Measurements from ENCODE around the gene PSMA8.
A peak's percentile ranks its signal among the peaks of the same experiment; 100 is the strongest.

Gene PSMA8

DNA sequence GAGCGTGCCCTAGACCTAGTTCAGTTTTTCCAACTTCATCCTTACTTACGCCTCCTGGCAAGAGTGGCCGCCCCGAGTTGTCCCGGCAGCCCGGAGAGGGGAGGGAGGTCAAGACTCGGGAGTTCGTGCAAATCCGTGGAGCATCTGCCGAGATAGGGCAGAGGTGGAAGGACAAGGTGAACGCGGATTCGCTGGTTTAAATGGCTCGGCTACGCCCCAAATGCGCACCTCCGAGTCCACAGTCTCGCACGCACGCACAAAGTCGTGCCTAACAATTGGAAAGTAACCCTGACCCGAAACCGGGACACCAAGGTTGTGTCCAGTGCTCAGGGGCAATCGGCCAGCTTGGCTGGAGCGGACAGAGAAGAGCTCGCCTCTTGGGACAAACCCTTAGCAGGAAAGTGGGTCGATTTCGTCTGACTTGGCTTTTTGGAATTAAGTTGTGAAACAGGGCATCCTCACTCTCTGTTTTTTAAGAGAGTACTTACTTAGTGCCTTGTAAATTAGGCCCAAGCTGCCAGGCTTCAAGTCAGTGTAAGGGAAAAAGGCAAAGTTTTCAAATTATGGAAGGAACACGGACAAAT is 42.5 kb upstream of the PSMA8 start:
- POLR2A ChIA-PET: no interaction called here
- no peaks in the 10 kb centered on the region for H3K9me3 ChIP-seq (ENCODE audit: control insufficient read depth, insufficient read depth, low read depth, low read length)

More for the DNA sequence above, 42.5 kb upstream of the PSMA8 start:
- Histone ChIP-seq H3K4me1 (ENCODE audit: control insufficient read depth, insufficient read depth, low read length) (peaks cover 9% of the 10 kb centered on the region; the same call in 1 of the 2 replicates), H3K27ac (ENCODE audit: extremely low read depth, low read depth, low read length) (peak overlapping the region; percentile 88), H3K4me3 (ENCODE audit: low read depth, low read length) (peak overlapping the region; percentile 81), H3K36me3 (ENCODE audit: control insufficient read depth in 2 of 2, insufficient read depth in 1 of 2, low read length in 2 of 2) (peaks cover 9 to 10% of the 10 kb centered on the region in 2 experiments; a peak in 2 of 3 replicates)
- TF ChIP-seq ZBTB26 (tag by site-specific recombination; optimal IDR thresholded peaks at IDR 0.05): peak; percentile 52
- peak; percentile 54; the same call in 1 of the 2 replicates for TF ChIP-seq SP3 (tag by site-specific recombination; IDR thresholded peaks at IDR 0.05)
- TF ChIP-seq ZNF561 (tag by site-specific recombination; IDR thresholded peaks at IDR 0.05; ENCODE audit: borderline replicate concordance): no peak
- TF ChIP-seq, protein P1, sequence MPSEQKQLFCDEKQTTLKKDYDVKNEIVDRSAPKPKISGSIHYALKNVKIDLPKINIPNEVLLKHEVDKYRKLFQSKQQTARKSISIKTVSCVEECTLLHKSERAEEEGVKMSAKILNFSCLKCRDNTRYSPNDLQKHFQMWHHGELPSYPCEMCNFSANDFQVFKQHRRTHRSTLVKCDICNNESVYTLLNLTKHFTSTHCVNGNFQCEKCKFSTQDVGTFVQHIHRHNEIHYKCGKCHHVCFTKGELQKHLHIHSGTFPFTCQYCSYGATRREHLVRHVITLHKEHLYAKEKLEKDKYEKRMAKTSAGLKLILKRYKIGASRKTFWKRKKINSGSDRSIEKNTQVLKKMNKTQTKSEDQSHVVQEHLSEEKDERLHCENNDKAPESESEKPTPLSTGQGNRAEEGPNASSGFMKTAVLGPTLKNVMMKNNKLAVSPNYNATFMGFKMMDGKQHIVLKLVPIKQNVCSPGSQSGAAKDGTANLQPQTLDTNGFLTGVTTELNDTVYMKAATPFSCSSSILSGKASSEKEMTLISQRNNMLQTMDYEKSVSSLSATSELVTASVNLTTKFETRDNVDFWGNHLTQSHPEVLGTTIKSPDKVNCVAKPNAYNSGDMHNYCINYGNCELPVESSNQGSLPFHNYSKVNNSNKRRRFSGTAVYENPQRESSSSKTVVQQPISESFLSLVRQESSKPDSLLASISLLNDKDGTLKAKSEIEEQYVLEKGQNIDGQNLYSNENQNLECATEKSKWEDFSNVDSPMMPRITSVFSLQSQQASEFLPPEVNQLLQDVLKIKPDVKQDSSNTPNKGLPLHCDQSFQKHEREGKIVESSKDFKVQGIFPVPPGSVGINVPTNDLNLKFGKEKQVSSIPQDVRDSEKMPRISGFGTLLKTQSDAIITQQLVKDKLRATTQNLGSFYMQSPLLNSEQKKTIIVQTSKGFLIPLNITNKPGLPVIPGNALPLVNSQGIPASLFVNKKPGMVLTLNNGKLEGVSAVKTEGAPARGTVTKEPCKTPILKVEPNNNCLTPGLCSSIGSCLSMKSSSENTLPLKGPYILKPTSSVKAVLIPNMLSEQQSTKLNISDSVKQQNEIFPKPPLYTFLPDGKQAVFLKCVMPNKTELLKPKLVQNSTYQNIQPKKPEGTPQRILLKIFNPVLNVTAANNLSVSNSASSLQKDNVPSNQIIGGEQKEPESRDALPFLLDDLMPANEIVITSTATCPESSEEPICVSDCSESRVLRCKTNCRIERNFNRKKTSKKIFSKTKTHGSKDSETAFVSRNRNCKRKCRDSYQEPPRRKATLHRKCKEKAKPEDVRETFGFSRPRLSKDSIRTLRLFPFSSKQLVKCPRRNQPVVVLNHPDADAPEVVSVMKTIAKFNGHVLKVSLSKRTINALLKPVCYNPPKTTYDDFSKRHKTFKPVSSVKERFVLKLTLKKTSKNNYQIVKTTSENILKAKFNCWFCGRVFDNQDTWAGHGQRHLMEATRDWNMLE (tag by site-specific recombination; conservative IDR thresholded peaks at IDR 0.05; ENCODE audit: low read depth): 0 out of 2 replicates have a peak, but pooled peaks have one; percentile 14
- TF ChIP-seq ZBTB10 (tag by site-specific recombination; IDR thresholded peaks at IDR 0.05): peak; percentile 44; the same call in 1 of the 2 replicates
- TF ChIP-seq ZXDB (tag by site-specific recombination; IDR thresholded peaks at IDR 0.05): peak; percentile 24; the same call in 1 of the 2 replicates
- TF ChIP-seq ZNF335 (tag by site-specific recombination; conservative IDR thresholded peaks at IDR 0.05): peak; percentile 72
- 0 out of 2 replicates have a peak, but pooled peaks have one; percentile 42 for TF ChIP-seq SP2 (tag by site-specific recombination; IDR thresholded peaks at IDR 0.05)
- no peak for TF ChIP-seq ZNF169 (tag by site-specific recombination; IDR thresholded peaks at IDR 0.05)
- peak; percentile 51; the same call in 1 of the 2 replicates for TF ChIP-seq ZNF501 (tag by site-specific recombination; IDR thresholded peaks at IDR 0.05)
- TF ChIP-seq, protein P2, sequence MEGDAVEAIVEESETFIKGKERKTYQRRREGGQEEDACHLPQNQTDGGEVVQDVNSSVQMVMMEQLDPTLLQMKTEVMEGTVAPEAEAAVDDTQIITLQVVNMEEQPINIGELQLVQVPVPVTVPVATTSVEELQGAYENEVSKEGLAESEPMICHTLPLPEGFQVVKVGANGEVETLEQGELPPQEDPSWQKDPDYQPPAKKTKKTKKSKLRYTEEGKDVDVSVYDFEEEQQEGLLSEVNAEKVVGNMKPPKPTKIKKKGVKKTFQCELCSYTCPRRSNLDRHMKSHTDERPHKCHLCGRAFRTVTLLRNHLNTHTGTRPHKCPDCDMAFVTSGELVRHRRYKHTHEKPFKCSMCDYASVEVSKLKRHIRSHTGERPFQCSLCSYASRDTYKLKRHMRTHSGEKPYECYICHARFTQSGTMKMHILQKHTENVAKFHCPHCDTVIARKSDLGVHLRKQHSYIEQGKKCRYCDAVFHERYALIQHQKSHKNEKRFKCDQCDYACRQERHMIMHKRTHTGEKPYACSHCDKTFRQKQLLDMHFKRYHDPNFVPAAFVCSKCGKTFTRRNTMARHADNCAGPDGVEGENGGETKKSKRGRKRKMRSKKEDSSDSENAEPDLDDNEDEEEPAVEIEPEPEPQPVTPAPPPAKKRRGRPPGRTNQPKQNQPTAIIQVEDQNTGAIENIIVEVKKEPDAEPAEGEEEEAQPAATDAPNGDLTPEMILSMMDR (tag by site-specific recombination; IDR thresholded peaks at IDR 0.05): 0 out of 2 replicates have a peak, but pooled peaks have one; percentile 26
- peak; percentile 19 for TF ChIP-seq ZNF600 (tag by site-specific recombination; IDR thresholded peaks at IDR 0.05)
- TF ChIP-seq PRDM1 (tag by site-specific recombination; IDR thresholded peaks at IDR 0.05): peak; percentile 47
- TF ChIP-seq ZBTB1 (tag by site-specific recombination; IDR thresholded peaks at IDR 0.05): no peak
- TF ChIP-seq ZNF624 (tag by site-specific recombination; IDR thresholded peaks at IDR 0.05): no peak
- CTCF ChIA-PET: interaction anchor here (0.5 to 2.2 kb wide), 3 partner anchors 11 to 661 kb away, joined by 4 to 6 read pairs (median 4); no protein-coding TSS in a partner anchor
